ENCODE measurements around the gene PLXNA4. TPM values are rescaled to one million over a fixed set of nuclear protein-coding genes. Genes with fewer than 3 reads are reported as not detected.

The PLXNA4 gene
- total RNA-seq, 2 experiments from 2014 or later: 1.2 to 1.4 TPM

GRCh38 chr7:132118641-132119040 lies 457.6 kb downstream of the PLXNA4 start:
- no peaks in the 10 kb centered on the region for H3K27me3 Mint-ChIP-seq
- DNase-seq: no peak
- H3K4me3 Mint-ChIP-seq: no peak overlapping the region
- no peaks in the 10 kb centered on the region for H3K4me1 Mint-ChIP-seq
- CTCF ChIA-PET: no interaction called here
- H3K27ac Mint-ChIP-seq: no peak overlapping the region
- H3K9me3 Mint-ChIP-seq: no peaks in the 10 kb centered on the region
- POLR2A ChIA-PET: no interaction called here
- H3K36me3 Mint-ChIP-seq (ENCODE audit: low read depth): no peaks in the 10 kb centered on the region

DNA sequence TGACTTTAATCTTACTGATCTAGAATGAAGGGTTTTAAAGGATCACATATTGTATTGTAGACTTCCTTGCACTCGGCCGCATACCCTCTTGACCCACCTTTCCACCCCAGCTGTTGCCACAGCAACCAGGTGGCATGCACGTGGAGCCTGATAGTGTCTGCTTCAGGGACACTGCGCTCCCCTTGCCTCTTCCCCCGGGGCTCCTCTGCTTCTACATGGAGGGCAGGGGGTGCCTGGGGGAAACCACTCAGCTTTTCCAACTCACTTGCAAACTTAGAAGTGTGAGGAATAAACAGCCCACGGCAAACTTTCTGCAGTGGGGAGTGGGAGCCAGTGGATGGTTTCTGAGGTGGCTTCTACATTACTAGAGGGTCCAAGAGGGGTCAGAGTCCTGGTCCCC lies 458.6 kb downstream of the PLXNA4 start:
- ChIA-PET POLR2A (no interaction called here), CTCF (no interaction called here)
- H3K4me1 Mint-ChIP-seq: no peaks in the 10 kb centered on the region
- H3K27ac Mint-ChIP-seq: no peak overlapping the region
- no peaks in the 10 kb centered on the region for H3K27me3 Mint-ChIP-seq
- no peaks in the 10 kb centered on the region for H3K9me3 Mint-ChIP-seq
- no peaks in the 10 kb centered on the region for H3K36me3 Mint-ChIP-seq (ENCODE audit: low read depth)
- no peak overlapping the region for H3K4me3 Mint-ChIP-seq
- DNase-seq: no peak

- POLR2A ChIA-PET: no interaction called here
- Mint-ChIP-seq H3K27me3 (no peaks in the 10 kb centered on the region), H3K4me3 (no peak overlapping the region), H3K4me1 (no peaks in the 10 kb centered on the region), H3K9me3 (no peaks in the 10 kb centered on the region), H3K27ac (no peak overlapping the region), H3K36me3 (ENCODE audit: low read depth) (no peaks in the 10 kb centered on the region)
- DNase-seq: no peak
- CTCF ChIA-PET: no interaction called here
Measured at GRCh38 chr7:132117181-132117580, 459.1 kb downstream of the PLXNA4 start.

- no peaks in the 10 kb centered on the region for H3K9me3 Mint-ChIP-seq
- CTCF ChIA-PET: no interaction called here
- no peaks in the 10 kb centered on the region for H3K4me1 Mint-ChIP-seq
- no peak overlapping the region for H3K4me3 Mint-ChIP-seq
- H3K36me3 Mint-ChIP-seq (ENCODE audit: low read depth): no peaks in the 10 kb centered on the region
- H3K27ac Mint-ChIP-seq: no peak overlapping the region
- POLR2A ChIA-PET: no interaction called here
- no peak for DNase-seq
- H3K27me3 Mint-ChIP-seq: no peaks in the 10 kb centered on the region
Measured at GRCh38 chr7:132116369-132116768, 459.9 kb downstream of the PLXNA4 start.

DNA sequence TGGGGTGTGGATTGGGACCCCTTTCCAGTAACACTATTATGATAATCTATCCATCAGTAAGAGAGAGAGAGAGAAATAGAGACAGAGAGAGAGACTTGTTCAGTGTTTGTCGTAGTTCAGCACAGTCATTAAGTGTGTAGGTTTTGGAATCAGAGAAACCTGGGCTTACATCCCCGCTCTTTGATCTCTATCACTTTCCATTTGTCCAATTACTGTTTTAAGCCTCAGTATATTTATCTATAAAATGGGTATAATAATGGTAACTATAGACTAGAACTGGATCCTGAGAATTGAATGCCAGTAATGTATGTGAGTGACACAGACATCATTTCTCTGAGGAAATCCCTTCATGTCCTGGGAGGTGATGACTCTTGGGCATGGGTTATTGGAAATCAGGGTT lies 460.5 kb downstream of the PLXNA4 start:
- peaks cover 2% of the 10 kb centered on the region for H3K27me3 Mint-ChIP-seq
- ChIA-PET CTCF (no interaction called here), POLR2A (no interaction called here)
- H3K4me1 Mint-ChIP-seq: no peaks in the 10 kb centered on the region
- no peaks in the 10 kb centered on the region for H3K36me3 Mint-ChIP-seq (ENCODE audit: low read depth)
- no peaks in the 10 kb centered on the region for H3K9me3 Mint-ChIP-seq
- H3K27ac Mint-ChIP-seq: no peak overlapping the region
- DNase-seq: no peak
- no peak overlapping the region for H3K4me3 Mint-ChIP-seq

DNA sequence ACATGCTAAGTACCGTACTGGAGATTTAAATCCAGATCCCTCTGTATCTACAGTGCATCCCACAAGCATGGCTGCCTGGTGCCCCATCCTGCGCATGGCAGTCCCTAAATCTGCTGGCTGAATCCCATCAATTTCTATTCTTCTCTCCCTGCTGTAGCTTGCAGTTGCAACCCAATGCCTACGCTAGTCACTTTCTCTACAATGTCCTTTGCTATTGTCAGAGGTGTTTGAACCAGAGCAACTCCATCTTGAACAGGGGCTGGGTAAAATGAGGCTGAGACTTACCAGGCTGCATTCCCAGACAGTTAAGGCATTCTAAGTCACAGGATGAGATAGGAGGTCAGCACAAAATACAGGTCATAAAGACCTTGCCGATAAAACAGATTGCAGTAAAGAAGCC lies 461.2 kb downstream of the PLXNA4 start:
- H3K4me1 Mint-ChIP-seq: no peaks in the 10 kb centered on the region
- no peak overlapping the region for H3K27ac Mint-ChIP-seq
- no peak overlapping the region for H3K4me3 Mint-ChIP-seq
- CTCF ChIA-PET: no interaction called here
- DNase-seq: no peak
- H3K36me3 Mint-ChIP-seq (ENCODE audit: low read depth): no peaks in the 10 kb centered on the region
- H3K9me3 Mint-ChIP-seq: no peaks in the 10 kb centered on the region
- POLR2A ChIA-PET: no interaction called here
- peaks cover 2% of the 10 kb centered on the region for H3K27me3 Mint-ChIP-seq

DNA sequence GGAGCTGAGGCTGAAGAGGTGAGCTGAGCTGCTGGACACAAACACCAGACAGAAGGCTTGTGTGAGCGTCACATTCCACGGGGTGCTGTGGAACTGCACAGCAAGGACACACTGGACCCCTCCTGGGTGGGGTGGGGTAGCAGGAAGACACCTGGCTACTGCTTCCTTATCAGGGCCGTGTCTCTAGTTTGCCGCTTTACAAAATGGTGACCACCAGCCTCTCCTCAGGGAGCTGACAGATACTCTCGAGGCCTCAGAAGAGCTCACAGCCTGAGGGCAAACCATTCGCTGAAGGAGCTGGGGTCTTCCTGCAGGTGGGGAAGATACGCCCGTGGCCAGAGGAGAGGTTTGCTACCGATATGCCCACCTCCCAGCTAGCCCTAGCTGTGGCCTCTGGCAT lies 461.9 kb downstream of the PLXNA4 start:
- no peaks in the 10 kb centered on the region for H3K9me3 Mint-ChIP-seq
- ChIA-PET POLR2A (no interaction called here), CTCF (no interaction called here)
- H3K27me3 Mint-ChIP-seq: peaks cover 2% of the 10 kb centered on the region
- no peak overlapping the region for H3K4me3 Mint-ChIP-seq
- no peaks in the 10 kb centered on the region for H3K4me1 Mint-ChIP-seq
- DNase-seq: no peak
- no peak overlapping the region for H3K27ac Mint-ChIP-seq
- no peaks in the 10 kb centered on the region for H3K36me3 Mint-ChIP-seq (ENCODE audit: low read depth)

GRCh38 chr7:132113536-132114371 lies 462.5 kb downstream of the PLXNA4 start:
- Mint-ChIP-seq H3K4me3 (no peak overlapping the region), H3K27me3 (peaks cover 2% of the 10 kb centered on the region), H3K36me3 (ENCODE audit: low read depth) (no peaks in the 10 kb centered on the region), H3K27ac (no peak overlapping the region), H3K4me1 (no peaks in the 10 kb centered on the region), H3K9me3 (no peaks in the 10 kb centered on the region)
- POLR2A ChIA-PET: no interaction called here
- CTCF ChIA-PET: no interaction called here
- DNase-seq: no peak

GRCh38 chr7:132112657-132113056 lies 463.6 kb downstream of the PLXNA4 start:
- no peaks in the 10 kb centered on the region for H3K9me3 Mint-ChIP-seq
- CTCF ChIA-PET: no interaction called here
- no peaks in the 10 kb centered on the region for H3K36me3 Mint-ChIP-seq (ENCODE audit: low read depth)
- no peak overlapping the region for H3K27ac Mint-ChIP-seq
- no peaks in the 10 kb centered on the region for H3K4me1 Mint-ChIP-seq
- DNase-seq: no peak
- POLR2A ChIA-PET: no interaction called here
- peaks cover 4% of the 10 kb centered on the region for H3K27me3 Mint-ChIP-seq
- H3K4me3 Mint-ChIP-seq: no peak overlapping the region

DNA sequence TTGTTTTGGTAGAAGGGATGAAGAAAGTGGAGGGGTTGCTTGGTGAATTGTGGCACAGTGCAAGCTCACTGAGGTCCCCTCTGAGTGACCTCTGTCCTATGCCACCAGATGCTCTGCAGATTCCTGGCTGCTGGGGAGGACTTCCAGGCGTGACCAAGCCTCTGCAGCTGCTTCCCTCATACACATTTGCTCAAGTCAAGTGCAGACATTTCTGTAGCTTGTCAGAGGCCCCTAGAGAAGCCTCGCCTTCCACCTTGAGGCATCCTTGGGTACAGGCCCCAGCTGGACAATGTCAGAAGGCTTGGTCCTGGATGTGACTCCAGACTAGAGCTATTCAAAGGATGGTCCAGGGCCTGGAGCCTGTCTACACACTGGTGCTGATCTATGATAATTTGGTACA lies 464.2 kb downstream of the PLXNA4 start:
- H3K27ac Mint-ChIP-seq: no peak overlapping the region
- no peaks in the 10 kb centered on the region for H3K36me3 Mint-ChIP-seq (ENCODE audit: low read depth)
- ChIA-PET POLR2A (no interaction called here), CTCF (no interaction called here)
- H3K4me3 Mint-ChIP-seq: no peak overlapping the region
- no peak for DNase-seq
- peaks cover 4% of the 10 kb centered on the region for H3K27me3 Mint-ChIP-seq
- H3K9me3 Mint-ChIP-seq: no peaks in the 10 kb centered on the region
- H3K4me1 Mint-ChIP-seq: no peaks in the 10 kb centered on the region

GRCh38 chr7:132110692-132111091 lies 465.6 kb downstream of the PLXNA4 start:
- H3K27me3 Mint-ChIP-seq: peaks cover 4% of the 10 kb centered on the region
- no peak overlapping the region for H3K27ac Mint-ChIP-seq
- CTCF ChIA-PET: no interaction called here
- POLR2A ChIA-PET: no interaction called here
- H3K9me3 Mint-ChIP-seq: no peaks in the 10 kb centered on the region
- no peak for DNase-seq
- no peaks in the 10 kb centered on the region for H3K36me3 Mint-ChIP-seq (ENCODE audit: low read depth)
- H3K4me1 Mint-ChIP-seq: no peaks in the 10 kb centered on the region
- H3K4me3 Mint-ChIP-seq: no peak overlapping the region

DNA sequence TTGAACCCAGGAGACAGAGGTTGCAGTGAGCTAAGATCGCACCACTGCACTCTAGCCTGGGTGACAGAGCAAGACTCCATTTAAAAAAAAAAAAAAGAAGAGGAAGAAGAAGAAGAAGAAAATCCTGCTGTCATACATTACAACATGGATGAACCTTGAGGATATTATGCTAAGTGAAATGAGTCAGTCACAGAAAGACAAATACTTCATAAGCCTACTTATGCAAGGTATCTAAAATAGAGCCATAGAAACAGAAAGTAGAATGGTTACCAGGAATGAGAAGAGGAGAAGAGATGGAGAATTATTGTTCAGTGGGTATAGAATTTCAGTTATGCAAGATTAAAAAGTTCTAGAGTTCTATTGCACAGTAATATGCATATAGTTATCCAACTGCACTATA lies 466.5 kb downstream of the PLXNA4 start:
- ChIA-PET POLR2A (no interaction called here), CTCF (no interaction called here)
- H3K36me3 Mint-ChIP-seq (ENCODE audit: low read depth): no peaks in the 10 kb centered on the region
- H3K27ac Mint-ChIP-seq: no peak overlapping the region
- no peaks in the 10 kb centered on the region for H3K9me3 Mint-ChIP-seq
- peaks cover 4% of the 10 kb centered on the region for H3K27me3 Mint-ChIP-seq
- no peak overlapping the region for H3K4me3 Mint-ChIP-seq
- DNase-seq: no peak
- no peaks in the 10 kb centered on the region for H3K4me1 Mint-ChIP-seq

DNA sequence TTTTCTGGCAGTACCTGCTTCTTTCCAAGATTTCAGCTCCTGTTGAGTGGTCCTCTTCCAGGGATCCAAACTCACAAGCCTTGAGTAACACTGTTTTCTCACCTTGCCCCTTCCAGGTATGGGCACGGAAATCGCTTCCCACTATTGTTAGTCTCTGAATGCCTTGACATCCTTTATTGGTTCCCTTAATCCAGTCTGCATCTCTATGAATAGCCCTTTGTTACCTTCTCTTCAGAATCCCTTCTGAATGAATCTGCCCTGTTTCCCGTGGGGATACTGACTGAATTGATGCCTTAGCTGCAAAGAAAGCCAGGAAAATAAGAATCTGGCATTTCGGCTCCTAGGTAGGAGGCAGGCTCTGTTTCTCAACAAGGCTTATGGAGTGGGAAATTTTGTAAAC lies 467.7 kb downstream of the PLXNA4 start:
- no peaks in the 10 kb centered on the region for H3K9me3 Mint-ChIP-seq
- H3K4me1 Mint-ChIP-seq: no peaks in the 10 kb centered on the region
- H3K27ac Mint-ChIP-seq: no peak overlapping the region
- POLR2A ChIA-PET: no interaction called here
- peaks cover 4% of the 10 kb centered on the region for H3K27me3 Mint-ChIP-seq
- no peak for DNase-seq
- no peaks in the 10 kb centered on the region for H3K36me3 Mint-ChIP-seq (ENCODE audit: low read depth)
- H3K4me3 Mint-ChIP-seq: no peak overlapping the region
- CTCF ChIA-PET: no interaction called here

- H3K36me3 Mint-ChIP-seq (ENCODE audit: low read depth): no peaks in the 10 kb centered on the region
- CTCF ChIA-PET: no interaction called here
- H3K27me3 Mint-ChIP-seq: peaks cover 4% of the 10 kb centered on the region
- no peak overlapping the region for H3K27ac Mint-ChIP-seq
- no peaks in the 10 kb centered on the region for H3K9me3 Mint-ChIP-seq
- POLR2A ChIA-PET: no interaction called here
- DNase-seq: no peak
- H3K4me1 Mint-ChIP-seq: no peaks in the 10 kb centered on the region
- no peak overlapping the region for H3K4me3 Mint-ChIP-seq
Measured at GRCh38 chr7:132106491-132106890, 469.8 kb downstream of the PLXNA4 start.
